AG09309 (cell line): ENCODE results near the gene CPN2.

ENCODE experiments used
- DNase-seq: peaks from one replicate; pipeline ENCODE4 v3.0.0-alpha.2; 2010; ENCODE audit warnings: low read depth
- H3K4me3 ChIP-seq: 2 replicates; pipeline ENCODE4 v1.5.1; 2011; ENCODE audit warnings: mild to moderate bottlenecking, low read depth, low read length, moderate library complexity; ENCODE audit not compliant: control insufficient read depth
- TF ChIP-seq, protein P1 (sequence below): IDR thresholded peaks from 2 replicates; pipeline ENCODE4 v1.5.1; 2011; ENCODE audit warnings: mild to moderate bottlenecking, low read depth, low read length, inconsistent platforms; ENCODE audit not compliant: insufficient read depth, control insufficient read depth; ENCODE audit errors: missing control alignments

Gene CPN2

DNA sequence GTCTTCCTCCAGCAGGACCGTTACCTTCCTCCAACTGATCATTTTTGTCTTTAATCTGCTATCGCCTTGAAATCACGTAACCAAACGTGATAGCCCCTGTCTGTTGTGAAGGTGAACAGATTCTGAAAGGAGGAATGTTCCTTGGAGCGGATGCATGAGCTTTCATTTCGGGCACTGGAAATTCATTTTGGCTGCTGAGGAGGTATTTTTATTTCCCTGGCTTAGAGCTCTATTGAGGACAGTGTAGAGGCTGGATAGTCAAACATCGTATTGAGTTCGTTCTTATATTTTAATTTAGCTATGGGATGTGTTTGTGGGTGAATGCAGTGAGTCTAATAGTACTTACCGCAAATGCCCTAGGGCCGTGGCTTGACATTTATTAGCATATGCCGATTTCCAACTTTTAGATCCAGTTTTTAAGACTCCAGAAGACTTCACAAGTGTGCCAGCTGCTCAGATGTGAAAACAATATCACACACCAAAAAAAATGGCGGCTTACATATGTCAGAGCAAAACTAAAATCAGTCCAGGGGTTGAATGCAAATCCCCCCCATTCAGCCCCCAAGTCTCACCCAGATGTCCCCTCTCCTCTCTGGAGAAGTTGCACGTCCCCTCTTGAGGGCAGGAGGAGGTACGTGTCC is 22.1 kb downstream of the CPN2 start:
- TF ChIP-seq, protein P1, sequence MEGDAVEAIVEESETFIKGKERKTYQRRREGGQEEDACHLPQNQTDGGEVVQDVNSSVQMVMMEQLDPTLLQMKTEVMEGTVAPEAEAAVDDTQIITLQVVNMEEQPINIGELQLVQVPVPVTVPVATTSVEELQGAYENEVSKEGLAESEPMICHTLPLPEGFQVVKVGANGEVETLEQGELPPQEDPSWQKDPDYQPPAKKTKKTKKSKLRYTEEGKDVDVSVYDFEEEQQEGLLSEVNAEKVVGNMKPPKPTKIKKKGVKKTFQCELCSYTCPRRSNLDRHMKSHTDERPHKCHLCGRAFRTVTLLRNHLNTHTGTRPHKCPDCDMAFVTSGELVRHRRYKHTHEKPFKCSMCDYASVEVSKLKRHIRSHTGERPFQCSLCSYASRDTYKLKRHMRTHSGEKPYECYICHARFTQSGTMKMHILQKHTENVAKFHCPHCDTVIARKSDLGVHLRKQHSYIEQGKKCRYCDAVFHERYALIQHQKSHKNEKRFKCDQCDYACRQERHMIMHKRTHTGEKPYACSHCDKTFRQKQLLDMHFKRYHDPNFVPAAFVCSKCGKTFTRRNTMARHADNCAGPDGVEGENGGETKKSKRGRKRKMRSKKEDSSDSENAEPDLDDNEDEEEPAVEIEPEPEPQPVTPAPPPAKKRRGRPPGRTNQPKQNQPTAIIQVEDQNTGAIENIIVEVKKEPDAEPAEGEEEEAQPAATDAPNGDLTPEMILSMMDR: no peak
- DNase-seq: no peak
- no peak overlapping the region for H3K4me3 ChIP-seq

- TF ChIP-seq, protein P1: no peak
- DNase-seq: no peak
- H3K4me3 ChIP-seq: no peak overlapping the region
Observed at GRCh38 chr3:194328053-194328657, 23.0 kb downstream of the CPN2 start.

DNA sequence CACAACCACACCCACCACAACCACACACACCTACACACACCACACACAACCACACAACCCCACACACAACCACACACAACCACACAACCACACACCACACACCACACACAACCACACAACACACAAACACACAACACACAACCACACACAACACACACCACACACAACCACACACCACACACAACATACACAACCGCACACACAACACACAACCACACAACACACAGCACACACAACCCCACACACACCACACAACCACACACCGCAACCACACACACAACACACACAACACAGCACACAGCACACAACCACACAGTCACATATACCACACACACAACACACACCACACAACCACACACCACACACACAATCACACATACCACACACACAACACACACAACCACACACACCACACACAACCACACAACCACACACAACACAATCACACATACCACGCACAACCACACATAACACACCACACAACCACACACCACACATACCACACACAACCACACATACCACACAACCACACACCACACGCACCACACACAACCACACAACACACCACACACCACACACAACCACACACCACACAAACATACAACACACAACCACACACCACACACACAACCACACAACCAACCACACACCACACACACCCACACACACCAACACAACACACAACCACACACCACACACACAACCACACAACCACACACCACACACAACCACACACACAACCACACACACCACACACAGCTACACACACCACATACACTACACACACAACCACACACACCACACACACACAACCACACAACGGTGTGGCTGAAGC is 23.7 kb downstream of the CPN2 start:
- TF ChIP-seq, protein P1: no peak
- no peak overlapping the region for H3K4me3 ChIP-seq
- DNase-seq: no peak

- TF ChIP-seq, protein P1: no peak
- DNase-seq: no peak
- H3K4me3 ChIP-seq: no peak overlapping the region
Observed at GRCh38 chr3:194326968-194327217, 24.2 kb downstream of the CPN2 start.

- TF ChIP-seq, protein P1: no peak
- H3K4me3 ChIP-seq: no peak overlapping the region
- no peak for DNase-seq
Observed at GRCh38 chr3:194326192-194326967, 24.7 kb downstream of the CPN2 start.

- TF ChIP-seq, protein P1: no peak
- H3K4me3 ChIP-seq: no peak overlapping the region
- no peak for DNase-seq
Observed at GRCh38 chr3:194325424-194326153, 25.5 kb downstream of the CPN2 start.
